Urinary bladder (tissue), 4 donors: ENCODE measurements around the gene ARHGAP35. TPM values are rescaled to one million over a fixed set of nuclear protein-coding genes. Genes with fewer than 3 reads are reported as not detected.
"Not testable (repeated sequence)": the region's sequence is repeated elsewhere in the genome, so short reads cannot be mapped to it uniquely, and the experiment has no call there.

ENCODE experiments used
- DNase-seq: peaks from one replicate; pipeline ENCODE4 v3.0.0-alpha.2; 2015; ENCODE audit errors: extremely low spot score
- H3K27ac ChIP-seq: one replicate; pipeline ENCODE4 v1.5.1; 2013; ENCODE audit warnings: low read depth, mild to moderate bottlenecking, moderate library complexity
- H3K36me3 ChIP-seq: one replicate; pipeline ENCODE4 v1.6.1; 2013; ENCODE audit warnings: mild to moderate bottlenecking, moderate library complexity; ENCODE audit not compliant: insufficient read depth
- H3K4me1 ChIP-seq: one replicate; pipeline ENCODE4 v1.6.1; 2013; ENCODE audit warnings: mild to moderate bottlenecking, moderate library complexity; ENCODE audit not compliant: insufficient read depth
- H3K4me3 ChIP-seq: one replicate; pipeline ENCODE4 v1.5.1; 2013; ENCODE audit warnings: low read depth, low read length
- WGBS: extraction: QIAGEN DNeasy Blood & Tissue Kit; methylation state at CpG from one replicate; pipeline ENCODE4 v1.1.7; 2013; 5-methylcytosine and 5-hydroxymethylcytosine counted together
- polyA plus RNA-seq: library from polyadenylated mRNA; stranded (reverse); fragments of 200-250 nt; gene quantifications from one replicate; pipeline ENCODE4 v1.2.3, GENCODE V29; 2013
- total RNA-seq: library from RNA; depleted of rRNA; stranded (reverse); fragments of >200 nt; gene quantifications from one replicate; pipeline ENCODE4 v1.2.3, GENCODE V29; 2014
- donor health status: healthy with polysubstance abuse.
- donor health status: healthy.

ARHGAP35 gene
- 33.0 TPM for total RNA-seq
- 28.3 TPM for polyA plus RNA-seq

DNA sequence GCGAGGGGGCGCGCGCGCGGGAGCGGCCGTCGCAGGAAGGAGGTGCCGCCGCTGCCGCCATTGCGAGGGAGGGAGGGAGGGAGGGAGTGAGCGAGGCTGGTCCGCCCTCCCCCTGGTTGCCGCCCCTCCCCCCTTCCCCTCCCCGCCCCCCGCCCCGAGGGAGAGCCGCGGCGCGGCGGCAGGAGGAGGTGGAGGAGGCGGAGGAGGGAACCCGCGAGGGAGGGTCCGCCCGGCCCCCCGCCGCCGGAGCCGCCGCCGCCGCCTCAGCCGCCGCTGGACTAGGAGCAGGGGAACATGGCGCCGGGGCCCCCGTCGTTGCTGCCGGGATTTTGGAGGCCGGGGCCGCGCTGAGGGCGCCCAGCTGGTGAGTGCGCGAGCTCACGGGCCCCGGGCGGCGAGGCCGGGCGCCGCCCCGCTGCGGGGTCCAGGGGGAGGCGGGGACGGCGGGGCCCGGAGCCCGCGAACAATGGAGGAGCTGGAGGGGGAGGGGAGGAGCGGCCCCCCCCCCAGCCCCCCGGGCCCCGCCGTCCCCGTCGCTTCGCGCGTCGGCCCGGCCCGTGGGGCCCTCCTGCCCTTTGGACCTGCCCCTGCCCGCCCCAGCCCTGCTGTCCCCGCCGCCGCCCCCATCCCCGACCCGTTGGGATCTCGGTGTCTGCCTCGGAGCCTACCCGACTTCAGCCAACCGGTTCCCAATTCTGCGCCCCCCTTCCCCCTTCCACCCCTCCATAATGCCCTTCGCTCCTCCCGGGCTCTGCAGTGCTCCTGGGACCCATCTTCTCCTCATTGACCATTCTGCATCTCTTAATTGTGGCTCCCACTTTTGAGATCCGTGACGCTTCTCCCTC lies at the start of gene ARHGAP35:
Gene ARHGAP35, plus strand, starts transcription at position 152 of the 845 bp plus-strand sequence. CDS start 57,679 bp downstream, outside the sequence.
- peak within 1 kb of the TSS; percentile 93 for H3K27ac ChIP-seq
- peak within 1 kb of the TSS; percentile 96 for H3K4me3 ChIP-seq
- no peaks in the 10 kb centered on the region for H3K36me3 ChIP-seq
- under 1% methylated on average over 85 of the region's 91 CpGs for WGBS
- no peak for DNase-seq
- peaks cover 2% of the 10 kb centered on the region for H3K4me1 ChIP-seq

DNA sequence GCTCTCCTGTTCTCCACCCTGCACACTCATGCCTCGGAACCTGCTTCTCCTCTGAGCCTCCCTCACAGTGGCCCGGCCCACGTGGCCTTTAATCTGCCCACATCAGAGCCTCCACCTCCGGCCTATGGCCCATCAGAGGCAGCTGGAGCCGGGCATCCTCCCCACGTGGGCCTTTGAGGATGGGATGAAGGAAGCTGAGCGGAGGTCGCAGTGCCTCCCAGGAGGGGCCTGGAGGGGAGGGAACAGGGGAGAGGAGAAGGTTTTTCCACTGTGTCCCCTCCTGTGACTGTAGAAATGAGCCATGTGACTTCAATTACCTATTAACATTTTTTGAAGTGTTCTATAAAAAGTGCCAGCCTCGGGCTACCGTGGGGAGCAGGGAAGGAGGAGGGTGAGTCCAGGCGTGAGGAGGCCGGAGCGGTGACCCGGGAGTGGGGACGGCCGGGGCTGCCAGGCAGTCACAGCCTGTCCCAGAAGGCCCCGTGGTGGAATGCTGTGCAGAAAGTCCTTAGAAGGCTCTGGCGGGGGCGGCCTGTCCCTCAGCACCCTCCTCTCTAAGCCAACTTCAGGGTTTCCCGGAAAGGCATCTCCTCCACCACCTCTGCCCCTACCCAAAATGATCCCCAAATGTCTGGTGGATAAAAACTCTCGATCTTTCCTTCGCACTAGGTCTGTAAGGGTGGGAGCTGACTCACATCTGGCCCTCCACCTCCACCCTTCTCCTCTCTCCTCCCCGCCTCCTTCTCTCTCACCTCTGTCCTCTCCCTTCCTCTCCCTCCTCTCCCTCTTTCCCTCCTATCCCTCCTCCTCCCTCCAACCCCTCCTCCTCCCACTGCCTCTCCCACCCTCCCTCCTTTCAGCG lies 47.6 kb upstream of the ARHGAP35 start:
- H3K36me3 ChIP-seq, result no peaks in the 10 kb centered on the region
- WGBS, result 70% methylated on average over 24 of the region's 24 CpGs
- no peak overlapping the region for H3K4me3 ChIP-seq
- no peak overlapping the region for H3K27ac ChIP-seq
- H3K4me1 ChIP-seq, result no peaks in the 10 kb centered on the region
- no peak for DNase-seq

DNA sequence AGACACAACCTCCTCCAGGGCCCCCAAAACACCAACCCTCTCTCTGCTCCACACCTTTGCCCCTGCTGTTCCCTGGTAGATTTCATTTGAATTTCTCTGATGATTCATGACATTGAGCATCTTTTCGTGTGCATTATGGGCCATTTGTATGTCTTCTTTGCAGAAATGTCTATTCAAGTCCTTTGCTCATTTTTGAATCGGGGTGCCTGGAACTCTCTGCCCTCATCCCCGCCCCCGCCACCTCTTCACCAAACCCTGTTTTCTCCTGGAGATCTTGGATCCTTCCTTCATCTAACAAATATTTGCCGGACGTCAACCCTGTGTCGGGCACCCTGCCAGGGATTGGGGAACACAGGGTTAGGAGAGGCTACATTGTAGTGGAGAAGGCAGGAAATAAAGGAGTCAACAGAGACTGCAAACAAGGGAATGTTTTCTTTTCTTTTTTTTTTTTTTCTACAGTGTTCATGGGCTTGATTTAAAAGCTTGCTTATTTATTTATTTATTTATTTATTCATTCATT lies 46.9 kb upstream of the ARHGAP35 start:
- Histone ChIP-seq H3K27ac (no peak overlapping the region), H3K4me3 (no peak overlapping the region), H3K4me1 (no peaks in the 10 kb centered on the region), H3K36me3 (no peaks in the 10 kb centered on the region)
- WGBS, result 31% methylated on average over 7 of the region's 7 CpGs
- peak; percentile 60 for DNase-seq

DNA sequence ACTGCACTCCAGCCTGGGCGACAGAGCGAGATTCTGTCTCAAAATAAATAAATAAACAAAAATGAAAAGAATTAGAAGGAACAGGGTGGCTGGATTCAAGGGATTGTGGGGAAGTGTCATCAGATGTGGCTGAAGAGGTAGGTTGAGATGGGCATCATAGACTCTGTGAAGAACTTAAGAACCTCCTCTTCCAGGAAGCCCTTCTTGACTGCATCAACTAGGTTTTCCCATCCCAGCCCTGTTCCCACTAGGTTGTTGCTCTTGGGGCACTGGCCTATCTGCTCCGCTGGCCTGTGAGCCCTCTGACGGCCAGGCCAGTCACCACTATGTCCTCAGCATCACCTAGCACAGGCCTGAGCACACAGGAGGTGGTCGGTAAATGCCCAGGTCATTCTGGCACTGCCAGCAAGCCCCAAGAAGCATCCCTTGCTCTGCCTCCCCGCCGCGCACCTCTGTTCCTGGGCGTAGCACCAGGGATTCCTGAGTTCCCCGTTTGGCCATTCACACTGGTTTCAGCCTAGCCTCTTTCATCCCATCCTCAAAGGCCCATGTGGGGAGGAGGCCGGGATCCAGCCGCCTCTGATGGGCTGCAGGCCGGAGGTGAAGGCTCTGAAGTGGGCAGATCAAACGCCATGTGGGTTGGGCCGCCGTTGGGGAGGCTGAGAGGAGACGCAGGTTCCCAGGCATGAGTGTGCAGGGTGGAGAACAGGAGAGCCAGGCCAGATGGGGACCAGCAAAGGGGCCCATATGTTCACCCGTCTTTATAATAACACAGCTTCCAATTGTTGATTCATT lies 44.8 kb upstream of the ARHGAP35 start:
- Histone ChIP-seq H3K27ac (no peak overlapping the region), H3K4me1 (no peaks in the 10 kb centered on the region), H3K36me3 (no peaks in the 10 kb centered on the region), H3K4me3 (no peak overlapping the region)
- DNase-seq, result no peak
- 74% methylated on average over 18 of the region's 18 CpGs for WGBS

DNA sequence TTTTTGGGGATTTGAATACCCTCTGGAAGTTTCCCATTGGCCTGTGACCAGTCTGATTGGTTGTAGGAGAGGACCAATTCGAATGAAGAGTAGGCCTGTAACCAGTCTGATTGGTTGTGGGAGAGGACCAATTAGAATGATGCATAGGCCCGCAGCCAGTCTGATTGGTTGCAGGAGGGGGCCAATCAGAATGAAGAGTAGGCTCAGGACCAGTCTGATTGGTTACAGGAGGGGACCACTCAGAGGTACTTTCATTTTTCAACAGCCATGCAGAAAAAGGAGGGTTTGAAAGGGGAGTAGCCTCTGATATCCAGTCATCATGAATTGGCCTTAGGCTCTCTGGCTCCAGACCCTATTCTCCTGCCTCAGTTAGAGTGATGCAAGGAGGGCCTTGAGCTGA lies 42.0 kb upstream of the ARHGAP35 start:
- Histone ChIP-seq H3K4me1 (no peaks in the 10 kb centered on the region), H3K4me3 (no peak overlapping the region), H3K27ac (no peak overlapping the region), H3K36me3 (no peaks in the 10 kb centered on the region)
- WGBS, result 87% methylated on average over 2 of the region's 2 CpGs
- no peak for DNase-seq

DNA sequence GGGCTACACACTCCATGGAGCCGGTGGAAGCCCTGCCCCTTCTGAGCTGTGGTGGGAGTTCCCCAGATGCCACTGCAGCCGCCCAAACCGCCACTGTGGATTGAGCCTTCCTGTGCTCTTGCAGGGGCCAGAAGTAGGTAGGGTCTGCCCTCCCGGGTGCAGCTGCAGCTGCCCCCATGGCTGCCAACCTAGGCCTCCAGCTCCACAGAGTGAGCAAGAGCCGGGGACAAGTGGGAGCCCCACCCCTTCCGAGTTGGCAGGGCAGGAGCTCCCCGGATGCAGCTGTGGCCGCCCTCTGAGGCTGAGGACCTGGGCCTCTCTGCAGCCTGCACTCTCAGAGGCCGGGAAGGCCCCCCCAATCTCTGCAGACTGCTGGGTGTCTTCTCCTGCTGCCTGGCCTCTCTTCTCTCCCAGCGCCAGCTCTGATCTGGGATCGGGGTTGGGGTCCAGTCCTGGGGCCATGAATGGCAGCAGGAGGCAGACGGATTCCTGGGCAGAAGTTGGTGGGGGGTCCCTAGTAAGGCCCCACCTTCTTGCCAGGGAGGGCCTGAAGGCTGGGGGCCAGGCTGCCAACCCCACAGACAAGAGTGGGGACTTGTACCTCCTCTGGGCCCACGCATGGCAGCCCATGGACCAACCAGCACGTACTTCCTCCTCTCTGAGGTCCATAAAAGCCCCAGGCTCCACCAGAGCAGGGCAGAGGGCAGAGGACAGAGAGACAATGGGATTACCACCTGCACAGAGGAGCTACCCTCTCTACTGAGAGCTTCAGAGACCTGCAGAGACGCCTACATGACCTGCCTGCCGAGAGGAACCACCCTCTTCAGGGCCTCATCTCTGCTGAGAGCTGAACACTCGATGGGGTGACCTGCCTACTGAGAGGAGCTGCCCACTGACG lies 39.0 kb upstream of the ARHGAP35 start:
- Histone ChIP-seq H3K4me1 (no peaks in the 10 kb centered on the region), H3K36me3 (no peaks in the 10 kb centered on the region), H3K4me3 (no peak overlapping the region), H3K27ac (no peak overlapping the region)
- 69% methylated on average over 18 of the region's 18 CpGs for WGBS
- no peak for DNase-seq

DNA sequence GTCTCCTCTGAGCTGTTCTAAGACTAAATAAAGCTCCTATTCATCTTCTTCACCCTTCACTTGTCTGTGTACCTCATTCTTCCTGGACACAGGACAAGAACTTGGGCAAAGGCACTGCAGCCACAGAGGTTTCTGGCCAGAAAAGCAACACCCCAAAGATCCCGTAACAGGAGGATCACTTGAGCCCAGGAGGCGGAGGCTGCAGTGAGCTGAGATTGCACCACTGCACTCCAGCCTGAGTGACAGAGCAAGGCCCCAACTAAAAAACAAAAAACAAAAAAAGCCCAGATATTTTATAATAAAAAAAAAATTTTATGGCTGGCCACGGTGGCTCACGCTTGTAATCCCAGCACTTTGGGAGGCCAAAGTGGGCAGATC lies 38.4 kb upstream of the ARHGAP35 start:
- not testable (repeated sequence) for H3K4me3 ChIP-seq, H3K36me3 ChIP-seq, H3K4me1 ChIP-seq, H3K27ac ChIP-seq, DNase-seq
- 84% methylated on average over 4 of the region's 4 CpGs for WGBS

DNA sequence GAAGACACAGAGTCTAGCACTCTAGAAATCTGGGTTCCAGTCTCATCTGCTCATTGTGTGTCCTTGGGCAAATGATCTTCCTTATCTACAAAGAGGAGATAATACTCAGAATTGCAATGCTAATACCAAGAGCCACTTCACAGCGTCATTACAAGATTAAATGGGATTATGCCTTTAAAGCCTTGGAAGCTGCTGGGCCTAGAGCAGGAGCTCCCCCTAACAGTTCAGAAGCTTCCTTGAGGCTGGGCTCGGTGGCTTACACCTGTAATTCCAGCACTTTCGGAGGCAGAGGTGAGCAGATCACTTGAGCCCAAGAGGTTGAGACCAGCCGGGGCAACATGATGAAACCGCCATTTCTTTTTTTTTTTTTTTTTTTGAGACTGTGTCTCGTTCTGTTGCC lies 37.7 kb upstream of the ARHGAP35 start:
- Histone ChIP-seq H3K4me1 (no peaks in the 10 kb centered on the region), H3K36me3 (no peaks in the 10 kb centered on the region), H3K27ac (no peak overlapping the region), H3K4me3 (no peak overlapping the region)
- 90% methylated on average over 6 of the region's 6 CpGs for WGBS
- DNase-seq, result no peak

DNA sequence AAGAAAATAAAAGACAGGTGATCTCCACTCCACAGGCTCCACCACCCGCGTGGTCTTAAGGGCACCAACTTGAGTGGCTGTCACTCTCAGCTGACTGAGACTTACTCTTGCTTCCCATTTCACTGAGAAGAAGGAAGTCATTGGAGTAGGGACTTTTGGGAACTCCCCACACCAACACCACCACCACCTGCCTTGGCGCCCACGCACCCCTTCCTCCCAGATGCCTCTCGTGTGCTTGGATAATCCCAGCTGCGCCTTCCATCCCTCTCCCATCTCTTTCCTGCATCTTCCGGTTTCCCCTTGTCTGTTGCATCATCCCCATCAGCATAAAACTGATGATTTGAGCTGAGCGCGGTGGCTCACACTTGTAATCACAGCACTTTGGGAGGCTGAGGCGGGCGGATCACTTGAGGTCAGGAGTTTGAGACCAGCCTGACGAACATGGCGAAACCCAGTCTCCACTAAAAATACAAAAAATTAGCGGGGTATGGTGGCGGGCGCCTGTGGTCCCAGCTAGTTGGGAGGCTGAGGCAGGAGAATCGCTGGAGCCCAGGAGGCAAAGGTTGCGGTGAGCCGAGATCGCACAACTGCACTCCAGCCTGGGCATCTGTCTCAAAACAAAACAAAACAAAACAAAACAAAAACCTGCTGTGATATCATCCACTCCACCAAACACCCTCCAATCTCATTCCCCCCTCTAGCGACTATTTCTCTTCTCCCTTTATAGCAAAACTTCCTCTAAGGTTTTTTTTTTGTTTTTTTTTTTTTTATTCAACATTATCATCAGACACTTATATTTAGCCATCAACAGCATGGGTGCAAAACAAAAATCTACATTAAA lies 35.7 kb upstream of the ARHGAP35 start:
- H3K27ac ChIP-seq, result no peak overlapping the region
- no peaks in the 10 kb centered on the region for H3K4me1 ChIP-seq
- no peaks in the 10 kb centered on the region for H3K36me3 ChIP-seq
- no peak for DNase-seq
- H3K4me3 ChIP-seq, result no peak overlapping the region
- 89% methylated on average over 21 of the region's 21 CpGs for WGBS

DNA sequence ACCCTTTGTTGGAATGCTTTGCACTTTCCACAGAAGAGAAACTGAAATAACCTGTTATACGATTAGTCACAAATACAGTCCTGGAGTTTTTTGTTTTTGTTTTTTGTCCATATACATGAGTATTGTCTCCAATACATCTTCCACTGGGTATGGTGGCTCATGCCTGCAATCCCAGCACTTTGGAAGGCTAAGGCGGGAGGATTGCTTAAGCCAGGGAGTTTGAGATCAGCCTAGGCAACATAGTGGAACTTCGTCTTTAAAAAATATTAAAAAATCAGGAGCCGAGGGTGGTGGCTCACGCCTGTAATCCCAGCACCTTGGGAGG lies 35.1 kb upstream of the ARHGAP35 start:
- H3K36me3 ChIP-seq, result no peaks in the 10 kb centered on the region
- no peaks in the 10 kb centered on the region for H3K4me1 ChIP-seq
- DNase-seq, result no peak
- no peak overlapping the region for H3K27ac ChIP-seq
- 85% methylated on average over 5 of the region's 5 CpGs for WGBS
- H3K4me3 ChIP-seq, result no peak overlapping the region

DNA sequence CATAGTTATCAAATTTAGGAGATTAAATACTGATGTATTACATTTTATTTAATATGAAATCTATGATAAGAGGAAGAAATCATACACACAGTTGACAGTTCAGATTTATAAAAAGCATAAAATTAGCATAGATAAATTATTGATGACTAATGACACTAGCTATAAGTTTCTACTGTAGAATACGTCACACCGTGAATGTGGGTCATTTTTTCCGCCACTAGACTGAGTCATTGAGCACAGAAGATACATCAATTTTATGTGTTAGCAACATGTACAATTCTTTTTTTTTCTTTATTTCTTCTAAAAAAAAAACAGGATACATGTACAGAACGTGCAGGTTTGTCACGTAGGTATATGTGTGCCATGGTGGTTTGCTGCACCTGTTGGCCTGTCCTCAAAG lies 32.3 kb upstream of the ARHGAP35 start:
- H3K4me1 ChIP-seq, result no peaks in the 10 kb centered on the region
- no peaks in the 10 kb centered on the region for H3K36me3 ChIP-seq
- H3K4me3 ChIP-seq, result no peak overlapping the region
- 76% methylated on average over 5 of the region's 5 CpGs for WGBS
- no peak overlapping the region for H3K27ac ChIP-seq
- DNase-seq, result no peak

DNA sequence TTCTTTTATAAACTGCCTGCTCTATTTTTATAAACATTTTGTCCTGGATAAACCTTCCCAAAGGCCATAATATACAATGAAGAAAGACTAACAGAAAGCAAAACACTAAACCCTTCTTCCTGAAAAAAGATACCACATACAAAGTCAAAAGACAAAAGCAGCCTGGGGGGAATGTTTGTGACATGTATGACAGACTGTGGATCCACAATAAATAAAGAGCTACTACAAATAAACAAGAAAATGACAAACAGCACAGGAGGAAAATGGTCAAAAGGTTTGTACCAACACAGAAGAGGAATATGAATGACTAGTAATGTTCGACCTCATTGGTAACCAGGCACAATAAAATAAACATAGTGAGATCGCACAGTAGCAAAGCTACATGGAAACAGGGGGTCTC lies 29.9 kb upstream of the ARHGAP35 start:
- H3K4me3 ChIP-seq, result no peak overlapping the region
- WGBS, result 92% methylated on average over 2 of the region's 2 CpGs
- no peaks in the 10 kb centered on the region for H3K36me3 ChIP-seq
- DNase-seq, result no peak
- no peak overlapping the region for H3K27ac ChIP-seq
- no peaks in the 10 kb centered on the region for H3K4me1 ChIP-seq
